ENCODE results near the gene CCDC180.
A peak's percentile ranks its signal among the peaks of the same experiment; 100 is the strongest.
"Not testable (repeated sequence)": the region's sequence is repeated elsewhere in the genome, so short reads cannot be mapped to it uniquely, and the experiment has no call there.

Gene CCDC180

GRCh38 chr9:97307500-97308163 lies at the start of gene CCDC180:
CCDC180 (plus strand) TSS chr9:97307659; CDS start chr9:97308064, 405 bp downstream.
- Histone ChIP-seq H3K4me1 (peaks cover 7% of the 10 kb centered on the region), H3K27me3 (ENCODE audit: low read depth) (no peaks in the 10 kb centered on the region), H3K36me3 (replicated peaks) (no peaks in the 10 kb centered on the region), H3K9me3 (no peaks in the 10 kb centered on the region), H3K4me3 (no peak within 1 kb of the TSS)
- in situ Hi-C loops (cut with MboI; ENCODE audit: low sequenced_read_pairs): no loop called here
- no peak for DNase-seq (ENCODE audit: low spot score in 2 of 2)

GRCh38 chr9:97259834-97260514 lies 47.5 kb upstream of the CCDC180 start:
- H3K4me3 ChIP-seq; in situ Hi-C loops (cut with MboI; ENCODE audit: low sequenced_read_pairs); H3K36me3 ChIP-seq (replicated peaks); H3K9me3 ChIP-seq; DNase-seq (ENCODE audit: low spot score in 2 of 2); H3K27me3 ChIP-seq (ENCODE audit: low read depth); H3K4me1 ChIP-seq: not testable (repeated sequence)

- Histone ChIP-seq H3K36me3 (replicated peaks) (no peaks in the 10 kb centered on the region), H3K9me3 (no peaks in the 10 kb centered on the region), H3K4me3 (no peak overlapping the region), H3K4me1 (no peaks in the 10 kb centered on the region), H3K27me3 (ENCODE audit: low read depth) (no peaks in the 10 kb centered on the region)
- in situ Hi-C loops (cut with MboI; ENCODE audit: low sequenced_read_pairs): no loop called here
- DNase-seq (ENCODE audit: low spot score in 2 of 2): no peak
Observed at GRCh38 chr9:97271292-97271691, 36.2 kb upstream of the CCDC180 start.

GRCh38 chr9:97272072-97272471 lies 35.4 kb upstream of the CCDC180 start:
- in situ Hi-C loops (cut with MboI; ENCODE audit: low sequenced_read_pairs): no loop called here
- DNase-seq (ENCODE audit: low spot score in 2 of 2): no peak

GRCh38 chr9:97276310-97276852 lies 31.1 kb upstream of the CCDC180 start:
- H3K4me3 ChIP-seq: no peak overlapping the region
- H3K27me3 ChIP-seq (ENCODE audit: low read depth): no peaks in the 10 kb centered on the region
- 0 out of 2 replicates have a peak, but pooled peaks cover 3% of the 10 kb centered on the region for H3K36me3 ChIP-seq (replicated peaks)
- H3K4me1 ChIP-seq: no peaks in the 10 kb centered on the region
- H3K9me3 ChIP-seq: no peaks in the 10 kb centered on the region
- in situ Hi-C loops (cut with MboI; ENCODE audit: low sequenced_read_pairs): no loop called here
- no peak for DNase-seq (ENCODE audit: low spot score in 2 of 2)

More at GRCh38 chr9:97272072-97272471, 35.4 kb upstream of the CCDC180 start:
- H3K9me3 ChIP-seq: no peaks in the 10 kb centered on the region
- no peaks in the 10 kb centered on the region for H3K36me3 ChIP-seq (replicated peaks)
- H3K27me3 ChIP-seq (ENCODE audit: low read depth): no peaks in the 10 kb centered on the region
- no peak overlapping the region for H3K4me3 ChIP-seq
- H3K4me1 ChIP-seq: no peaks in the 10 kb centered on the region

- DNase-seq (ENCODE audit: low spot score in 2 of 2): no peak
- no peaks in the 10 kb centered on the region for H3K9me3 ChIP-seq
- no peak overlapping the region for H3K4me3 ChIP-seq
- H3K4me1 ChIP-seq: no peaks in the 10 kb centered on the region
- H3K36me3 ChIP-seq (replicated peaks): 0 out of 2 replicates have a peak, but pooled peaks cover 3% of the 10 kb centered on the region
- no peaks in the 10 kb centered on the region for H3K27me3 ChIP-seq (ENCODE audit: low read depth)
- in situ Hi-C loops (cut with MboI; ENCODE audit: low sequenced_read_pairs): no loop called here
Observed at GRCh38 chr9:97277953-97278352, 29.5 kb upstream of the CCDC180 start.

GRCh38 chr9:97280755-97281330 lies 26.6 kb upstream of the CCDC180 start:
- DNase-seq (ENCODE audit: low spot score in 2 of 2): no peak
- no peak overlapping the region for H3K4me3 ChIP-seq
- in situ Hi-C loops (cut with MboI; ENCODE audit: low sequenced_read_pairs): no loop called here
- no peaks in the 10 kb centered on the region for H3K9me3 ChIP-seq
- H3K27me3 ChIP-seq (ENCODE audit: low read depth): no peaks in the 10 kb centered on the region
- H3K36me3 ChIP-seq (replicated peaks): 0 out of 2 replicates have a peak, but pooled peaks cover 3% of the 10 kb centered on the region
- H3K4me1 ChIP-seq: no peaks in the 10 kb centered on the region

- no peaks in the 10 kb centered on the region; the same call in 1 of the 2 replicates for H3K36me3 ChIP-seq (replicated peaks)
- no peaks in the 10 kb centered on the region for H3K9me3 ChIP-seq
- no peak overlapping the region for H3K4me3 ChIP-seq
- no peaks in the 10 kb centered on the region for H3K27me3 ChIP-seq (ENCODE audit: low read depth)
- no peak for DNase-seq (ENCODE audit: low spot score in 2 of 2)
- no peaks in the 10 kb centered on the region for H3K4me1 ChIP-seq
- in situ Hi-C loops (cut with MboI; ENCODE audit: low sequenced_read_pairs): no loop called here
Observed at GRCh38 chr9:97283768-97284167, 23.7 kb upstream of the CCDC180 start.

- Histone ChIP-seq H3K4me3 (no peak overlapping the region), H3K9me3 (no peaks in the 10 kb centered on the region), H3K36me3 (replicated peaks) (no peaks in the 10 kb centered on the region; the same call in 1 of the 2 replicates), H3K4me1 (no peaks in the 10 kb centered on the region), H3K27me3 (ENCODE audit: low read depth) (no peaks in the 10 kb centered on the region)
- in situ Hi-C loops (cut with MboI; ENCODE audit: low sequenced_read_pairs): no loop called here
- no peak for DNase-seq (ENCODE audit: low spot score in 2 of 2)
Observed at GRCh38 chr9:97284798-97285197, 22.7 kb upstream of the CCDC180 start.

GRCh38 chr9:97292200-97292599 lies 15.3 kb upstream of the CCDC180 start:
- H3K4me3 ChIP-seq: no peak overlapping the region
- no peaks in the 10 kb centered on the region for H3K27me3 ChIP-seq (ENCODE audit: low read depth)
- in situ Hi-C loops (cut with MboI; ENCODE audit: low sequenced_read_pairs): no loop called here
- no peaks in the 10 kb centered on the region; the same call in 1 of the 2 replicates for H3K36me3 ChIP-seq (replicated peaks)
- DNase-seq (ENCODE audit: low spot score in 2 of 2): no peak
- H3K9me3 ChIP-seq: no peaks in the 10 kb centered on the region
- no peaks in the 10 kb centered on the region for H3K4me1 ChIP-seq

- peak in 1 of 2 experiments; percentile 12 for DNase-seq (ENCODE audit: low spot score in 2 of 2)
- Histone ChIP-seq H3K27me3 (ENCODE audit: low read depth) (no peaks in the 10 kb centered on the region), H3K4me3 (no peak overlapping the region), H3K9me3 (0 out of 2 replicates have a peak, but pooled peaks cover 5% of the 10 kb centered on the region), H3K36me3 (replicated peaks) (no peaks in the 10 kb centered on the region), H3K4me1 (no peaks in the 10 kb centered on the region)
- in situ Hi-C loops (cut with MboI; ENCODE audit: low sequenced_read_pairs): no loop called here
Observed at GRCh38 chr9:97293207-97293721, 14.2 kb upstream of the CCDC180 start.

- DNase-seq (ENCODE audit: low spot score in 2 of 2): no peak
- Histone ChIP-seq H3K36me3 (replicated peaks) (no peaks in the 10 kb centered on the region), H3K27me3 (ENCODE audit: low read depth) (no peaks in the 10 kb centered on the region), H3K4me3 (no peak overlapping the region), H3K4me1 (no peaks in the 10 kb centered on the region), H3K9me3 (0 out of 2 replicates have a peak, but pooled peaks cover 5% of the 10 kb centered on the region)
- in situ Hi-C loops (cut with MboI; ENCODE audit: low sequenced_read_pairs): no loop called here
Observed at GRCh38 chr9:97293818-97294217, 13.6 kb upstream of the CCDC180 start.

- no peak for DNase-seq (ENCODE audit: low spot score in 2 of 2)
- H3K9me3 ChIP-seq: 0 out of 2 replicates have a peak, but pooled peaks cover 5% of the 10 kb centered on the region
- no peaks in the 10 kb centered on the region for H3K36me3 ChIP-seq (replicated peaks)
- no peak overlapping the region for H3K4me3 ChIP-seq
- no peaks in the 10 kb centered on the region for H3K4me1 ChIP-seq
- in situ Hi-C loops (cut with MboI; ENCODE audit: low sequenced_read_pairs): no loop called here
- H3K27me3 ChIP-seq (ENCODE audit: low read depth): no peaks in the 10 kb centered on the region
Observed at GRCh38 chr9:97297889-97298288, 9.6 kb upstream of the CCDC180 start.
